ENCODE results near the gene TMEM259.

TMEM259 gene

DNA sequence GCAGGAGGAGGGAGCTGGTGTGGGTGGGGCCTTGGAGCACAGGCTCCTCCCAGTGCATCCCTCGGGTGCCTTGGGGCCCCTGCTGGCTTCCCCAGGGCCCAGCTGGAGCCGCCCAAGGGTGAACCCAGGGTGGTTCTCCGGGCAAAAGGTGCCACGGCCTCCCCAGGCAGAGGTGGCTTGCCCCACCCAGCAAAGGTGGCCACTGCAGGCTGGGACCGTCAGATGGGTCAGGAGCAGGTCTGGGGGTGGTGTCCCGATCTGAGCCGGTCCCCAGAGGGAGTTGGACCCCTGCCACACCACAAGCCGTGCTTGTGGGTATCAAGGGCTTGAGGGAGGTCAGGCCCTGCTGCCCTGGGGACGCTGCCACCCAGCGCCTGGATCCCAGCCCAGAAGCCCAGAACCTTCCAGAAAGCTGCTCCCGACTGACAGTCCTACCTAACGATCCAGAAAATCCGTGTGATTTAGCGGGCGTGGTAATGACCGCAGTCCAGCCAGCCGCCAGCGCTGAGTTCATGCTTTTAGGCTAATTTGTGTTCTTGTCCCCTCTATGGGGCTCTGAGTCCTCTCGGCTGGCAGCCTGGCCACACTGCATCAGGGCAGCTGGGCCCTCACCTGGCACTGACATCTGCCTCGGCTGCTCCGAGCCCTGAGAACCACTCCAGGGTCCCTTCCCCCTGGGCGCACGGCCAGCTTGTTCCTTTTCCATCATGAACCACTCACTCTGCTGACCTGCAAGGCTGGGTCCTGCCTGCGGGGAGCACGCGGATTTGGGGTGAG is 25.7 kb downstream of the TMEM259 start:
- no peak overlapping the region for H3K4me3 ChIP-seq (ENCODE audit: low read depth, low read length)
- TF ChIP-seq, protein P1, sequence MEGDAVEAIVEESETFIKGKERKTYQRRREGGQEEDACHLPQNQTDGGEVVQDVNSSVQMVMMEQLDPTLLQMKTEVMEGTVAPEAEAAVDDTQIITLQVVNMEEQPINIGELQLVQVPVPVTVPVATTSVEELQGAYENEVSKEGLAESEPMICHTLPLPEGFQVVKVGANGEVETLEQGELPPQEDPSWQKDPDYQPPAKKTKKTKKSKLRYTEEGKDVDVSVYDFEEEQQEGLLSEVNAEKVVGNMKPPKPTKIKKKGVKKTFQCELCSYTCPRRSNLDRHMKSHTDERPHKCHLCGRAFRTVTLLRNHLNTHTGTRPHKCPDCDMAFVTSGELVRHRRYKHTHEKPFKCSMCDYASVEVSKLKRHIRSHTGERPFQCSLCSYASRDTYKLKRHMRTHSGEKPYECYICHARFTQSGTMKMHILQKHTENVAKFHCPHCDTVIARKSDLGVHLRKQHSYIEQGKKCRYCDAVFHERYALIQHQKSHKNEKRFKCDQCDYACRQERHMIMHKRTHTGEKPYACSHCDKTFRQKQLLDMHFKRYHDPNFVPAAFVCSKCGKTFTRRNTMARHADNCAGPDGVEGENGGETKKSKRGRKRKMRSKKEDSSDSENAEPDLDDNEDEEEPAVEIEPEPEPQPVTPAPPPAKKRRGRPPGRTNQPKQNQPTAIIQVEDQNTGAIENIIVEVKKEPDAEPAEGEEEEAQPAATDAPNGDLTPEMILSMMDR (IDR thresholded peaks at IDR 0.05; ENCODE audit: borderline replicate concordance, insufficient read depth, low read depth, low read length): no peak

DNA sequence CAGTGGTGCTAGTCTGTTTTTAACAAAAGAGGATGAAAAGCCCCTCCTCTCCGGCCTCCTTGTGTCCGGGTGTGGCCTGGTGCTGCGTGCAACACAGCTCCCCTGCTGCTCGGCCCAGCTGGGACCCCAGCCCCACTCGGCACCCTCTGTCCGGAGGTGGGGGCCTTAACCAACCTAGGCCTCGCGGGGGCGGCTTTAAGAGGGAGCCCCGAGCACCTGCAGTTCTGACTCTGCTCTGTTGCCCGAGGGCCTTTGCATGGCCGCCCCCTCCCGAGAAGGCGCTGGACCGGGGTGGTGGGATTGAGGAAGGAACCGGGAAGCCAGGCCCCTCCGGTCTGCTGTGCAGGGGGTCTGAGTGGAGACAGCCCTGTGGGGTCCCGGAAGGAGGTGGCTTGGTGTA is 26.4 kb downstream of the TMEM259 start:
- no peak overlapping the region for H3K4me3 ChIP-seq (ENCODE audit: low read depth, low read length)
- TF ChIP-seq, protein P1 (IDR thresholded peaks at IDR 0.05; ENCODE audit: borderline replicate concordance, insufficient read depth, low read depth, low read length): no peak

DNA sequence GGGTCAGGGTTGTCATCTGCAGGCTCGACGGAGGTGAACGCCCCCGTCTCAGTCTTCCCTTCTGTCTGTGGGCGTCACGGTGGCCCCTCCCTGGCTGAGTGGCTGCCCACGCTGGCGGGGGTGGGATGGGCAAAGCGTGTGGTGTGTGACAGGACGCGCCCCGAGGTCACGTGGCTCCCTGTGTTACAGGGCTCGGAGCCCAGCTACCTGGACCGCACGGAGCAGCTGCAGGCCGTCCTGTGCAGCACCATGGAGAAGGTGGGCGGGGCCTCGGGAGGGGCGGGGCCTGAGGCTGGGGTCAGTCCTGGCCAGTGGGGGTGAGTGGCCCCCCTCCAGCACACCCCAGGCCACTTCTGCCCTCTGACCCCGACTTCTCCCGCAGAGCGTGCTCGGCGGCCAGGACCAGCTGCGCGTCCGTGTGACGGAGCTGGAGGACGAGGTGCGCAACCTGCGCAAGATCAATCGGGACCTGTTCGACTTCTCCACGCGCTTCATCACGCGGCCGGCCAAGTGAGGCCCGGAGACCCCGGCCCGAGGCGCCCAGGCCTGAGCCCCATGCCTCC is 27.0 kb downstream of the TMEM259 start:
- TF ChIP-seq, protein P1 (IDR thresholded peaks at IDR 0.05; ENCODE audit: borderline replicate concordance, insufficient read depth, low read depth, low read length): no peak
- H3K4me3 ChIP-seq (ENCODE audit: low read depth, low read length): no peak overlapping the region

DNA sequence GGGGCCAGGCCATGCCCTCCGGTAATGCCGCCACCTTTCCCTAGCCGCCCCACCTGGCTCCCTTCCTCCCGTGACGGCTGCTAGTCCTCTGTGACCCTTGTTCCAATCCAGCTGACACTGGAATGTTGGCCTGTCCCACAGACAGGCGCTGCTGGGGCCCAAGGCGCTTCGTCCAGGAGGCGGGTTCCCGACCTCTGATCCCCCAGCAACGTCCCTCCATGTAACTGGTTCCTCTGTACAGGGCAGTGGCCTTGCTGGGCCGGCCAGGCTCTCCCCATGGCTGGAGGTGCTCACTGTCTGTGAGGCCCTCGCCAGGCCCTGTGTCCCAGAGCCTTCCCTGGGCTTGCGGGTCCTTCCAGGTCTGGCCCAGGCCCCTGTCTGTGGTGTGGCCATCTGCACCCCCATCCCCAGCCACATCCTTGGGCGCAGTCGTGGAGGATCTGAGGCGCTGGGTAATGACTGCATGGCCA is 27.5 kb downstream of the TMEM259 start:
- TF ChIP-seq, protein P1 (IDR thresholded peaks at IDR 0.05; ENCODE audit: borderline replicate concordance, insufficient read depth, low read depth, low read length): no peak
- no peak overlapping the region for H3K4me3 ChIP-seq (ENCODE audit: low read depth, low read length)

DNA sequence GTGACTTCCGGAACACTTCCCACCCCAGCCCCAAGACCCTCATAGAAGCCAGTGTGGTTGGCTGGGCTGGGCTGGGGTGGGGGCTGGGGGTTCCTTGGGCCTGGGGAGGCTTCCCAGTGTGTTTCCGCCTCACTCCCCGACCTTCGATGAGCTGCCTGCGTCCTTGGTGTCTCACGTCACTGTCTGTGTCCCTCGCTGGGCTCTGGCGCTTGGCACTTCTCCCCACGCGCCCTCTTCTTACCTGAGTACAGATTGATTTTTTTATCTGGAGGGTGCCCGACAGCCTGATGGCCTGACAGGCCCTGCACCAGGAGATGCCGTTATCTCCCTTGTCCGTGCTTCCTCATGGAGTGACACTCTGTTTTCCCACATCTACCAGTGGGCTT is 28.3 kb downstream of the TMEM259 start:
- H3K4me3 ChIP-seq (ENCODE audit: low read depth, low read length): no peak overlapping the region
- TF ChIP-seq, protein P1 (IDR thresholded peaks at IDR 0.05; ENCODE audit: borderline replicate concordance, insufficient read depth, low read depth, low read length): no peak

DNA sequence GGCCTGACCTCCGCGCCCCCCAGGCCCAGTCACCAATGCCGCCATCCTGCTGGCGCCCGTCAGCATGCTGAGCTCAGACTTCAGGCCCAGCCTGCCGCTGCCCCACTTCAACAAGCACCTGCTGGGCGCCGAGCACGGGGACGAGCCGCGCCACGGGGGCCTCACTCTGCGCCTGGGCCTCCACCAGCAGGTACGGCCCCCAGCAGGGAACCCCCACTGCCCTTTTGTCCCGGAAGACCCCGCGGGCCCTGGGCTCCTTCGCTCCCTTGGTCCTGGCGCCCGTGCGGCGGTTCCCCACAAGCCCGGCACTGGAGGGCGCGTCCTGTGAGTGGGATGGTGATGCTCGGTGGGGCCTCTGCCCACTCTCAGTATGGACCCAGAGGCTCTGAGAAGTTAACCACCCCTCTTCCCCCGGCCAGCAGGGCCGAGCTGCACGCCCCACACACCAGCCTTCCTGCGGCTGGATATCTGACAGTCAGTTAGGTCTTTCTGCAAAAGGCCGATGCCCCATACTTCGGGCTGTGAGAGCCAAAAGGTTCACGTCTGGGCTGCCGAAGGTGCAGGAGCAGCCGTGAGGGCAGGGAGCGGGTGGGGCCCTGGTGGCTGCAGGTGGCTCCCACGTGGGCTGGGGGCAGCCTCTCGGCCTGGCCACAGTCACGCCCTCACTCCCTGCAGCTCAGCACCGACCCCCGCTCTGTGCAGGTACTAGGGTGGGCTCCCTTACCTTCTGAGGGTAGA is 28.8 kb downstream of the TMEM259 start:
- H3K4me3 ChIP-seq (ENCODE audit: low read depth, low read length): no peak overlapping the region
- TF ChIP-seq, protein P1 (IDR thresholded peaks at IDR 0.05; ENCODE audit: borderline replicate concordance, insufficient read depth, low read depth, low read length): no peak
